Panc1 (cell line): ENCODE results near the gene CD46. TPM values are rescaled to one million over a fixed set of nuclear protein-coding genes. Genes with fewer than 3 reads are reported as not detected.

Experiments used
- ATAC-seq: fragments of 200-7000 bp; cut with Tn5 transposase; 2 replicates; pipeline ENCODE4 v1.9.1; 2020; ENCODE audit warnings: mild to moderate bottlenecking, moderate library complexity
- BruUV-seq: library from RNA; stranded (reverse); fragments of 400-500 nt; replicated peaks from 2 replicates; lab custom pipeline; 2021; lab: Mats Ljungman, UMichigan
- CTCF ChIA-PET: fragments of 300-600 bp; sonication (Branson Sonifier 250); formaldehyde crosslinking; loops from one replicate; lab custom pipeline; 2022; ENCODE audit warnings: antibody characterized with exemption; lab: Charles Lee
- POLR2A ChIA-PET: fragments of 300-600 bp; sonication (Branson Sonifier 250); formaldehyde crosslinking; loops from one replicate; lab custom pipeline; 2022; ENCODE audit warnings: antibody characterized with exemption; lab: Charles Lee
- DNase-seq: peaks from one replicate; pipeline ENCODE4 v3.0.0-alpha.2; 2010; ENCODE audit warnings: low read depth, low spot score
- H3K27ac ChIP-seq: 2 replicates; pipeline ENCODE4 v1.5.1; 2011; ENCODE audit warnings: mild to moderate bottlenecking, low read length, inconsistent platforms
- H3K27me3 ChIP-seq: fragments of 200-500 bp; sonication (Bioruptor generic); 2 replicates; pipeline ENCODE4 v1.6.0; 2014; ENCODE audit warnings: low read length, inconsistent platforms; ENCODE audit not compliant: control insufficient read depth, insufficient read depth
- H3K36me3 ChIP-seq: fragments of 200-500 bp; sonication (Bioruptor generic); 2 replicates; pipeline ENCODE4 v1.5.1; 2014; ENCODE audit warnings: inconsistent platforms, mild to moderate bottlenecking, low read length, moderate library complexity; ENCODE audit not compliant: control insufficient read depth, insufficient read depth
- H3K4me1 ChIP-seq: 2 replicates; pipeline ENCODE4 v1.5.1; 2011; ENCODE audit warnings: inconsistent platforms, mild to moderate bottlenecking, low read length, moderate library complexity; ENCODE audit not compliant: control insufficient read depth, insufficient read depth
- H3K4me3 ChIP-seq, 2 experiments: 2 replicates each; pipeline ENCODE4 v1.5.1; 2011 to 2012; ENCODE audit warnings: low read depth in 2 of 2, low read length in 2 of 2, mild to moderate bottlenecking in 2 of 2, inconsistent platforms in 1 of 2, moderate library complexity in 1 of 2
- H3K9me3 ChIP-seq: fragments of 200-500 bp; sonication (Bioruptor generic); 2 replicates; pipeline ENCODE4 v1.5.1; 2014; ENCODE audit warnings: low read depth, mild to moderate bottlenecking, inconsistent platforms, low read length, moderate library complexity; ENCODE audit not compliant: control insufficient read depth, insufficient read depth
- CTCF ChIP-seq: fragments of 450-650 bp; IDR thresholded peaks from 2 replicates; pipeline ENCODE4 v1.5.1; 2017; ENCODE audit warnings: mild to moderate bottlenecking
- POLR2AphosphoS5 ChIP-seq: IDR thresholded peaks from 2 replicates; pipeline ENCODE4 v1.6.1; 2012; ENCODE audit warnings: mild to moderate bottlenecking, low read depth, low read length, moderate library complexity
- REST ChIP-seq, 2 experiments: IDR thresholded peaks; 2 replicates each; pipeline ENCODE4 v1.6.1; 2011 to 2012; ENCODE audit warnings: low read depth in 2 of 2, control low read depth in 1 of 2, low read length in 1 of 2, mild to moderate bottlenecking in 1 of 2, moderate library complexity in 1 of 2; ENCODE audit not compliant: insufficient read depth in 1 of 2
- SIN3A ChIP-seq: IDR thresholded peaks from 2 replicates; pipeline ENCODE4 v1.6.1; 2012; ENCODE audit warnings: low read depth, mild to moderate bottlenecking, low read length, moderate library complexity, borderline replicate concordance; ENCODE audit not compliant: insufficient read depth
- TCF7L2 ChIP-seq: IDR thresholded peaks from 2 replicates; pipeline ENCODE4 v1.6.1; 2011; ENCODE audit warnings: mild to moderate bottlenecking, low read depth, low read length, inconsistent platforms
- in situ Hi-C: cut with HindIII; loops from 2 replicates; pipeline ENCODE4 v1.10.0; 2016; ENCODE audit warnings: low sequenced_read_pairs, low pct_unique_long_range_greater_than_20kb
- intact Hi-C: fragments of 100-400 bp; cut with micrococcal nuclease; formaldehyde crosslinking; loops from one replicate; pipeline ENCODE4 v1.10.0; 2022; ENCODE audit not compliant: unreplicated experiment
- total RNA-seq: library from RNA; stranded (reverse); gene quantifications from one replicate; pipeline ENCODE4 v1.2.1, GENCODE V29; 2021; ENCODE audit not compliant: unreplicated experiment

Gene CD46
- total RNA-seq, 1 experiment from 2014 or later, result 128 TPM

- no peak for TF ChIP-seq POLR2AphosphoS5
- TF ChIP-seq CTCF, result no peak
- no peak for TF ChIP-seq REST (IDR thresholded peaks at IDR 0.05; ENCODE audit: insufficient read depth in 1 of 2, low read depth in 2 of 2, low read length in 1 of 2)
- TF ChIP-seq TCF7L2, result no peak
- no peak for TF ChIP-seq SIN3A
- BruUV-seq, result no TSS peak
- Histone ChIP-seq H3K4me3 (no peak overlapping the region), H3K36me3 (no peaks in the 10 kb centered on the region), H3K27ac (no peak overlapping the region), H3K27me3 (no peaks in the 10 kb centered on the region), H3K9me3 (no peaks in the 10 kb centered on the region), H3K4me1 (no peaks in the 10 kb centered on the region)
- in situ Hi-C loops, result no loop called here
- intact Hi-C loops, result no loop called here
- DNase-seq (no peak), ATAC-seq (no peak)
- POLR2A ChIA-PET, result interaction anchor here (0.6 kb wide), 1 partner anchor 17 kb away, joined by 4 read pairs; no protein-coding TSS in a partner anchor
- CTCF ChIA-PET, result interaction anchor here (0.6 kb wide), 1 partner anchor 44 kb away, joined by 3 read pairs; no protein-coding TSS in a partner anchor
Observed at GRCh38 chr1:207841293-207841692, 89.4 kb downstream of the CD46 start.

GRCh38 chr1:207841901-207842300 lies 90.0 kb downstream of the CD46 start:
- intact Hi-C loops, result no loop called here
- ATAC-seq, result no peak
- no TSS peak for BruUV-seq

More at GRCh38 chr1:207841901-207842300, 90.0 kb downstream of the CD46 start:
- TF ChIP-seq REST (IDR thresholded peaks at IDR 0.05; ENCODE audit: insufficient read depth in 1 of 2, low read depth in 2 of 2, low read length in 1 of 2), result no peak
- no peak for TF ChIP-seq CTCF
- no peak for TF ChIP-seq TCF7L2
- no peak for TF ChIP-seq POLR2AphosphoS5
- DNase-seq, result no peak
- Histone ChIP-seq H3K36me3 (no peaks in the 10 kb centered on the region), H3K4me3 (no peak overlapping the region), H3K4me1 (no peaks in the 10 kb centered on the region), H3K27ac (no peak overlapping the region), H3K27me3 (no peaks in the 10 kb centered on the region), H3K9me3 (no peaks in the 10 kb centered on the region)
- in situ Hi-C loops, result no loop called here
- ChIA-PET CTCF (no interaction called here), POLR2A (interaction anchor here (0.6 kb wide), 1 partner anchor 16 kb away, joined by 4 read pairs; no protein-coding TSS in a partner anchor)
